Keratinocyte (primary cell): ENCODE data around the gene ST3GAL5.

Experiments used
- CTCF ChIP-seq, 3 experiments: IDR thresholded peaks in 1 of 3; conservative IDR thresholded peaks in 1 of 3; optimal IDR thresholded peaks in 1 of 3; 2 replicates in 2 of 3; 3 replicates in 1 of 3; pipeline versions ENCODE3 to v1.5.1; 2011; ENCODE audit warnings: low read length in 3 of 3, mild to moderate bottlenecking in 3 of 3, moderate library complexity in 2 of 3, control low read depth in 1 of 3, inconsistent platforms in 1 of 3; ENCODE audit not compliant: insufficient read depth in 2 of 3; ENCODE audit errors: extremely low read depth in 1 of 3
- EZH2 ChIP-seq: IDR thresholded peaks from one replicate; pipeline ENCODE4 v1.6.1; 2012; ENCODE audit warnings: inconsistent platforms, mild to moderate bottlenecking, low read length, moderate library complexity

- TF ChIP-seq CTCF (optimal IDR thresholded peaks at IDR 0.05 in 1 of 3, IDR thresholded peaks at IDR 0.05 in 1 of 3, conservative IDR thresholded peaks at IDR 0.05 in 1 of 3; ENCODE audit: extremely low read depth in 1 of 3, insufficient read depth in 2 of 3, low read length in 3 of 3), result no peak
- no peak for TF ChIP-seq EZH2
Observed at GRCh38 chr2:85890522-85891176, 1.9 kb upstream of the ST3GAL5 start.
